ENCODE results near the gene TECPR2.

The TECPR2 gene

GRCh38 chr14:102375119-102375518 is 12.4 kb downstream of the TECPR2 start:
- DNase-seq, result no peak

- no peak for DNase-seq
These were observed 15.0 kb downstream of the TECPR2 start for GRCh38 chr14:102377696-102378095.

GRCh38 chr14:102378830-102379229 is 16.1 kb downstream of the TECPR2 start:
- no peak for DNase-seq

GRCh38 chr14:102387086-102387485 is 24.3 kb downstream of the TECPR2 start:
- DNase-seq, result no peak

GRCh38 chr14:102389246-102389645 is 26.5 kb downstream of the TECPR2 start:
- DNase-seq, result no peak

- no peak for DNase-seq
These were observed 27.5 kb downstream of the TECPR2 start for GRCh38 chr14:102390064-102390855.

- DNase-seq, result no peak
These were observed 29.8 kb downstream of the TECPR2 start for GRCh38 chr14:102392506-102392905.

- peak; percentile 13 for DNase-seq
These were observed 32.1 kb downstream of the TECPR2 start for GRCh38 chr14:102394717-102395375.

GRCh38 chr14:102396521-102396920 is 33.8 kb downstream of the TECPR2 start:
- no peak for DNase-seq

GRCh38 chr14:102403028-102403427 is 40.3 kb downstream of the TECPR2 start:
- DNase-seq, result no peak

GRCh38 chr14:102407258-102407657 is 44.5 kb downstream of the TECPR2 start:
- DNase-seq, result no peak

- no peak for DNase-seq
These were observed 46.0 kb downstream of the TECPR2 start for GRCh38 chr14:102408724-102409123.

- DNase-seq, result no peak
These were observed 52.9 kb downstream of the TECPR2 start for GRCh38 chr14:102415671-102416070.

- DNase-seq, result no peak
These were observed 54.3 kb downstream of the TECPR2 start for GRCh38 chr14:102417001-102417431.

- DNase-seq, result no peak
These were observed 54.9 kb downstream of the TECPR2 start for GRCh38 chr14:102417646-102418045.

- DNase-seq, result no peak
These were observed 55.6 kb downstream of the TECPR2 start for GRCh38 chr14:102418169-102418852.

GRCh38 chr14:102418853-102419240 is 56.1 kb downstream of the TECPR2 start:
- DNase-seq, result no peak

GRCh38 chr14:102419276-102419675 is 56.5 kb downstream of the TECPR2 start:
- no peak for DNase-seq

GRCh38 chr14:102419716-102420115 is 57.0 kb downstream of the TECPR2 start:
- no peak for DNase-seq

GRCh38 chr14:102421411-102422057 is 58.8 kb downstream of the TECPR2 start:
- no peak for DNase-seq

GRCh38 chr14:102424520-102424919 is 61.8 kb downstream of the TECPR2 start:
- DNase-seq, result no peak

GRCh38 chr14:102424923-102425322 is 62.2 kb downstream of the TECPR2 start:
- DNase-seq, result no peak

- no peak for DNase-seq
These were observed 64.1 kb downstream of the TECPR2 start for GRCh38 chr14:102426796-102427195.
